ENCODE results near the gene CCDC92.
"Not testable (repeated sequence)": the region's sequence is repeated elsewhere in the genome, so short reads cannot be mapped to it uniquely, and the experiment has no call there.

DNA sequence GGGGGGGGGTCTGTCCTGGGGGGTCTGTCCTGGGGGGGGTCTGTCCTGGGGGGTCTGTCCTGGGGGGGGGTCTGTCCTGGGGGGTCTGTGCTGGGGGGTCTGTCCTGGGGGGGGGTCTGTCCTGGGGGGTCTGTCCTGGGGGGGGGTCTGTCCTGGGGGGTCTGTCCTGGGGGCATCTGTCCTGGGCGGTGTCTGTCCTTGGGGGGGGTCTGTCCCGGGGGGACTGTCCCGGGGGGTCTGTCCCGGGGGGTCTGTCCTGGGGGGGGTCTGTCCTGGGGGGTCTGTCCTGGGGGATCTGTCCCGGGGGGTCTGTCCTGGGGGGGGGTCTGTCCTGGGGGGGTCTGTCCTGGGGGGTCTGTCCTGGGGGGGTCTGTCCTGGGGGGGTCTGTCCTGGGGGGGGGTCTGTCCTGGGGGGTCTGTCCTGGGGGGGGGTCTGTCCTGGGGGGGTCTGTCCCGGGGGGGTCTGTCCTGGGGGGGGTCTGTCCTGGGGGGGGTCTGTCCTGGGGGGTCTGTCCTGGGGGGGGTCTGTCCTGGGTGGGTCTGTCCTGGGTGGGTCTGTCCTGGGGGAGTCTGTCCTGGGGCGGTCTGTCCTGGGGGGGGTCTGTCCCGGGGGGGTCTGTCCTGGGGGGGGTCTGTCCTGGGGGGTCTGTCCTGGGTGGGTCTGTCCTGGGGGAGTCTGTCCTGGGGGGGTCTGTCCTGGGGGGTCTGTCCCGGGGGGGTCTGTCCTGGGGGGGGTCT, 60.8 kb downstream of the CCDC92 start:
- TF ChIP-seq, protein P1, sequence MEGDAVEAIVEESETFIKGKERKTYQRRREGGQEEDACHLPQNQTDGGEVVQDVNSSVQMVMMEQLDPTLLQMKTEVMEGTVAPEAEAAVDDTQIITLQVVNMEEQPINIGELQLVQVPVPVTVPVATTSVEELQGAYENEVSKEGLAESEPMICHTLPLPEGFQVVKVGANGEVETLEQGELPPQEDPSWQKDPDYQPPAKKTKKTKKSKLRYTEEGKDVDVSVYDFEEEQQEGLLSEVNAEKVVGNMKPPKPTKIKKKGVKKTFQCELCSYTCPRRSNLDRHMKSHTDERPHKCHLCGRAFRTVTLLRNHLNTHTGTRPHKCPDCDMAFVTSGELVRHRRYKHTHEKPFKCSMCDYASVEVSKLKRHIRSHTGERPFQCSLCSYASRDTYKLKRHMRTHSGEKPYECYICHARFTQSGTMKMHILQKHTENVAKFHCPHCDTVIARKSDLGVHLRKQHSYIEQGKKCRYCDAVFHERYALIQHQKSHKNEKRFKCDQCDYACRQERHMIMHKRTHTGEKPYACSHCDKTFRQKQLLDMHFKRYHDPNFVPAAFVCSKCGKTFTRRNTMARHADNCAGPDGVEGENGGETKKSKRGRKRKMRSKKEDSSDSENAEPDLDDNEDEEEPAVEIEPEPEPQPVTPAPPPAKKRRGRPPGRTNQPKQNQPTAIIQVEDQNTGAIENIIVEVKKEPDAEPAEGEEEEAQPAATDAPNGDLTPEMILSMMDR (IDR thresholded peaks at IDR 0.05) = not testable (repeated sequence)
- not testable (repeated sequence) for TF ChIP-seq POLR2A, EP300 (IDR thresholded peaks at IDR 0.05)
